Measurements from ENCODE around the gene KIRREL2.

The KIRREL2 gene

GRCh38 chr19:35901055-35901644 is 44.4 kb downstream of the KIRREL2 start:
- peak; percentile 87 for DNase-seq (ENCODE audit: low read depth)
- peak overlapping the region; percentile 77 for H3K4me3 ChIP-seq (ENCODE audit: low read length)
- no peak for TF ChIP-seq CTCF (conservative IDR thresholded peaks at IDR 0.05; ENCODE audit: low read length)

- peak within 1 kb of the TSS; percentile 33 for H3K4me3 ChIP-seq (ENCODE audit: low read length)
- peak; percentile 93 for DNase-seq (ENCODE audit: low read depth)
- TF ChIP-seq CTCF (conservative IDR thresholded peaks at IDR 0.05; ENCODE audit: low read length): no peak
These were observed 45.3 kb downstream of the KIRREL2 start, which contains the start of gene HCST for GRCh38 chr19:35901854-35902661. Gene HCST (plus strand): TSS chr19:35902529. CDS start chr19:35902594, 65 bp downstream.

GRCh38 chr19:35902870-35903475 is 46.3 kb downstream of the KIRREL2 start:
- TF ChIP-seq CTCF (conservative IDR thresholded peaks at IDR 0.05; ENCODE audit: low read length): no peak
- peak overlapping the region; percentile 20 for H3K4me3 ChIP-seq (ENCODE audit: low read length)
- DNase-seq (ENCODE audit: low read depth): no peak

- TF ChIP-seq CTCF (conservative IDR thresholded peaks at IDR 0.05; ENCODE audit: low read length): no peak
- peak overlapping the region; percentile 20 for H3K4me3 ChIP-seq (ENCODE audit: low read length)
- DNase-seq (ENCODE audit: low read depth): peak; percentile 79
These were observed 47.0 kb downstream of the KIRREL2 start for GRCh38 chr19:35903550-35904179.

- no peak for TF ChIP-seq CTCF (conservative IDR thresholded peaks at IDR 0.05; ENCODE audit: low read length)
- no peak overlapping the region for H3K4me3 ChIP-seq (ENCODE audit: low read length)
- DNase-seq (ENCODE audit: low read depth): no peak
These were observed 47.8 kb downstream of the KIRREL2 start for GRCh38 chr19:35904311-35905068.

- TF ChIP-seq CTCF (conservative IDR thresholded peaks at IDR 0.05; ENCODE audit: low read length): no peak
- no peak for DNase-seq (ENCODE audit: low read depth)
- H3K4me3 ChIP-seq (ENCODE audit: low read length): no peak overlapping the region
These were observed 48.5 kb downstream of the KIRREL2 start for GRCh38 chr19:35905178-35905727.
